Esophagus muscularis mucosa (tissue), 4 donors: Measurements from ENCODE around the gene LRRFIP2. TPM values are rescaled to one million over a fixed set of nuclear protein-coding genes. Genes with fewer than 3 reads are reported as not detected.

ENCODE experiments used
- DNase-seq: peaks from one replicate; pipeline ENCODE4 v3.0.0-alpha.2; 2017; ENCODE audit errors: extremely low spot score
- H3K27ac ChIP-seq, 4 donors: fragments of 200-600 bp; sonication (generic); replicated peaks in 1 of 4; 1 replicate in 3 of 4; 2 replicates in 1 of 4; pipeline ENCODE4 v1.5.1; 2016 to 2019; ENCODE audit warnings: mild to moderate bottlenecking in 1 of 4
- H3K27me3 ChIP-seq, 4 donors: fragments of 200-600 bp; sonication (generic); one replicate each; pipeline versions ENCODE4 v1.5.1 to v1.6.0; 2016 to 2019
- H3K36me3 ChIP-seq, 4 donors: fragments of 200-600 bp; sonication (generic); one replicate each; pipeline ENCODE4 v1.5.1; 2016 to 2019
- H3K4me1 ChIP-seq, 4 donors: fragments of 200-600 bp; sonication (generic); one replicate each; pipeline ENCODE4 v1.5.1; 2016 to 2019
- H3K4me3 ChIP-seq, 4 donors: fragments of 200-600 bp; sonication (generic); 1 replicate in 2 of 4; 2 replicates in 2 of 4; pipeline ENCODE4 v1.5.1; 2016 to 2019; ENCODE audit warnings: mild to moderate bottlenecking in 4 of 4, moderate library complexity in 1 of 4
- H3K9me3 ChIP-seq, 4 donors: fragments of 200-600 bp; sonication (generic); 1 replicate in 3 of 4; 2 replicates in 1 of 4; pipeline ENCODE4 v1.5.1; 2016 to 2019
- EP300 ChIP-seq: sonication (generic); formaldehyde crosslinking; IDR thresholded peaks from one replicate; pipeline ENCODE4 v1.6.1; 2017; ENCODE audit warnings: antibody characterized with exemption
- POLR2A ChIP-seq: fragments of 450-650 bp; IDR thresholded peaks from one replicate; pipeline ENCODE4 v1.6.1; 2017; ENCODE audit warnings: antibody characterized with exemption, moderate library complexity, mild to moderate bottlenecking, low read depth
- POLR2AphosphoS5 ChIP-seq, 2 donors: sonication (generic); formaldehyde crosslinking; IDR thresholded peaks; one replicate each; pipeline ENCODE4 v1.6.1; 2017; ENCODE audit warnings: antibody characterized with exemption in 2 of 2
- WGBS: methylation state at CpG from one replicate; pipeline ENCODE4 v1.1.5; 2018; 5-methylcytosine and 5-hydroxymethylcytosine counted together
- intact Hi-C: fragments of 100-400 bp; cut with DNase I; formaldehyde crosslinking; loops from one replicate; pipeline ENCODE4 v1.15.1; 2023
- total RNA-seq, 4 donors: library from RNA; depleted of rRNA; stranded (reverse); fragments of >200 nt; gene quantifications; one replicate each; pipeline versions ENCODE4 v1.1.0 to v1.2.1, GENCODE V29; 2016
- TF ChIP-seq, protein P1 (sequence below), 3 experiments: fragments of 200-600 bp in 2 of 3; fragments of 450-650 bp in 1 of 3; sonication (generic) in 2 of 3; IDR thresholded peaks; one replicate each; pipeline ENCODE4 v1.5.1; 2017 to 2019; ENCODE audit warnings: antibody characterized with exemption in 3 of 3, mild to moderate bottlenecking in 2 of 3, moderate library complexity in 1 of 3

The LRRFIP2 gene
- total RNA-seq, 4 donors from 2014 or later: 76.9 to 104 (median 93.4) TPM

- Histone ChIP-seq H3K27ac (no peak overlapping the region), H3K4me1 (peaks cover 5 to 18% (median 9%) of the 10 kb centered on the region in 4 donors), H3K36me3 (peaks cover 5 to 30% (median 7%) of the 10 kb centered on the region in 4 donors), H3K9me3 (no peaks in the 10 kb centered on the region), H3K27me3 (no peaks in the 10 kb centered on the region), H3K4me3 (no peak overlapping the region)
- intact Hi-C loops: no loop called here
- WGBS: 22% methylated on average over 1 of the region's 1 CpG
- no peak for DNase-seq
- TF ChIP-seq POLR2A (no peak), POLR2AphosphoS5 (IDR thresholded peaks at IDR 0.05) (no peak), EP300 (no peak)
- TF ChIP-seq, protein P1, sequence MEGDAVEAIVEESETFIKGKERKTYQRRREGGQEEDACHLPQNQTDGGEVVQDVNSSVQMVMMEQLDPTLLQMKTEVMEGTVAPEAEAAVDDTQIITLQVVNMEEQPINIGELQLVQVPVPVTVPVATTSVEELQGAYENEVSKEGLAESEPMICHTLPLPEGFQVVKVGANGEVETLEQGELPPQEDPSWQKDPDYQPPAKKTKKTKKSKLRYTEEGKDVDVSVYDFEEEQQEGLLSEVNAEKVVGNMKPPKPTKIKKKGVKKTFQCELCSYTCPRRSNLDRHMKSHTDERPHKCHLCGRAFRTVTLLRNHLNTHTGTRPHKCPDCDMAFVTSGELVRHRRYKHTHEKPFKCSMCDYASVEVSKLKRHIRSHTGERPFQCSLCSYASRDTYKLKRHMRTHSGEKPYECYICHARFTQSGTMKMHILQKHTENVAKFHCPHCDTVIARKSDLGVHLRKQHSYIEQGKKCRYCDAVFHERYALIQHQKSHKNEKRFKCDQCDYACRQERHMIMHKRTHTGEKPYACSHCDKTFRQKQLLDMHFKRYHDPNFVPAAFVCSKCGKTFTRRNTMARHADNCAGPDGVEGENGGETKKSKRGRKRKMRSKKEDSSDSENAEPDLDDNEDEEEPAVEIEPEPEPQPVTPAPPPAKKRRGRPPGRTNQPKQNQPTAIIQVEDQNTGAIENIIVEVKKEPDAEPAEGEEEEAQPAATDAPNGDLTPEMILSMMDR (IDR thresholded peaks at IDR 0.05): no peak
Observed at GRCh38 chr3:37096288-37096687, 78.1 kb downstream of the LRRFIP2 start.

- 76% methylated on average over 3 of the region's 3 CpGs for WGBS
- intact Hi-C loops: no loop called here
- TF ChIP-seq, protein P1 (IDR thresholded peaks at IDR 0.05): no peak
- TF ChIP-seq EP300 (no peak), POLR2A (no peak), POLR2AphosphoS5 (IDR thresholded peaks at IDR 0.05) (no peak)
- H3K27me3 ChIP-seq: no peaks in the 10 kb centered on the region
- H3K4me1 ChIP-seq: peaks cover 5 to 18% (median 9%) of the 10 kb centered on the region in 4 donors
- no peak for DNase-seq
- no peak overlapping the region for H3K4me3 ChIP-seq
- no peak overlapping the region for H3K27ac ChIP-seq
- H3K36me3 ChIP-seq: peaks cover 5 to 42% (median 22%) of the 10 kb centered on the region in 4 donors
- no peaks in the 10 kb centered on the region for H3K9me3 ChIP-seq
Observed at GRCh38 chr3:37094636-37095035, 79.7 kb downstream of the LRRFIP2 start.

GRCh38 chr3:37093481-37093880 is 80.9 kb downstream of the LRRFIP2 start:
- DNase-seq: no peak
- WGBS: 94% methylated on average over 2 of the region's 2 CpGs
- H3K27me3 ChIP-seq: no peaks in the 10 kb centered on the region
- no peak overlapping the region for H3K27ac ChIP-seq
- no peaks in the 10 kb centered on the region for H3K9me3 ChIP-seq
- peaks cover 5 to 47% (median 22%) of the 10 kb centered on the region in 4 donors for H3K36me3 ChIP-seq
- peaks cover 5 to 18% (median 9%) of the 10 kb centered on the region in 4 donors for H3K4me1 ChIP-seq
- intact Hi-C loops: no loop called here
- TF ChIP-seq, protein P1 (IDR thresholded peaks at IDR 0.05): no peak
- TF ChIP-seq EP300 (no peak), POLR2AphosphoS5 (IDR thresholded peaks at IDR 0.05) (no peak), POLR2A (no peak)
- no peak overlapping the region for H3K4me3 ChIP-seq

DNA sequence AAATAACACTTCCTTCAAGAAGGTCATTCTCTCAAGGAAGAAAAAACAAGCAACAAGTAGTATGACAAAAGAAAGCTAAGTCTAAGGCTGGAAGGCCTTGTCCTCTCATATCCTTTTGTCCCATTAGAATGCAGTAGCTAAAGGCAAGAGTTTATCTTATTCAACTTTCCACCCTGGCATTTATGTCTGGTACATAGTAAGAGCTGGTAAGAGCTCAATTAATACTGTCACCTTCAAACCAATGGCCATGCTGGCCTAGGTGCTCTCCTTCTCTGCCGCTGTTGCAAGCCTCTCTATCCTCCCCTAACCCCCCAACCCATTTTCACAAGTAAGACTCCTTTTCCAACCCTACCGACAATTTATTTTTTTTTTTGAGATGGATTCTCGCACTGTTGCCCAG is 81.9 kb downstream of the LRRFIP2 start:
- H3K4me1 ChIP-seq: peaks cover 5 to 18% (median 9%) of the 10 kb centered on the region in 4 donors
- no peak for DNase-seq
- H3K36me3 ChIP-seq: peaks cover 5 to 53% (median 22%) of the 10 kb centered on the region in 4 donors
- 95% methylated on average over 3 of the region's 3 CpGs for WGBS
- H3K4me3 ChIP-seq: no peak overlapping the region
- intact Hi-C loops: no loop called here
- H3K27me3 ChIP-seq: no peaks in the 10 kb centered on the region
- no peaks in the 10 kb centered on the region for H3K9me3 ChIP-seq
- TF ChIP-seq POLR2AphosphoS5 (IDR thresholded peaks at IDR 0.05) (no peak), EP300 (no peak), POLR2A (no peak)
- TF ChIP-seq, protein P1 (IDR thresholded peaks at IDR 0.05): no peak
- no peak overlapping the region for H3K27ac ChIP-seq

DNA sequence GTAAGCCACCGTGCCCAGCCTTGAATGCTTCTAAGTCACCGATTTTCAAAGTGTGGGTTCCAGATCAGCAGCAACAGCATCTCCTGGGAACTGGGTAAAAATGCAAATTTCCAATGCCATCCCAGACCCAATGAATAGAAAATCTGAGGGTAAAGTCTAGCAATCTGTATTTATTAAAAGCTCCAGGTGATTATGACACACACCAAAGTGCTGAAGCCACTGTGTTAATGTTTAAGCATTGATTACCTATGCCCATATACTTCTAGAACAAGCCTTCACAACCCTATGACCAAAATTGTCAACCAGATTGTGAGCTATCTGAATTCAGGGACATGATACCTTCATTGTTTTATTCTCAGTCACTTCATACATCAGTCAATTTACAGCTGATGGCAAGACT is 86.5 kb downstream of the LRRFIP2 start:
- 96% methylated on average over 2 of the region's 2 CpGs for WGBS
- DNase-seq: no peak
- Histone ChIP-seq H3K9me3 (no peaks in the 10 kb centered on the region), H3K4me3 (no peak overlapping the region), H3K4me1 (peaks cover 0 to 9% (median 3%) of the 10 kb centered on the region in 4 donors), H3K27me3 (no peaks in the 10 kb centered on the region), H3K36me3 (peaks cover 0 to 51% (median 22%) of the 10 kb centered on the region in 4 donors), H3K27ac (no peak overlapping the region)
- TF ChIP-seq POLR2A (no peak), POLR2AphosphoS5 (IDR thresholded peaks at IDR 0.05) (no peak), EP300 (no peak)
- intact Hi-C loops: no loop called here
